Caco-2 (cell line): ENCODE data around the gene SLC46A2. TPM values are rescaled to one million over a fixed set of nuclear protein-coding genes. Genes with fewer than 3 reads are reported as not detected.

Source experiments
- Bru-seq: library from RNA; stranded (reverse); fragments of 400-500 nt; gene quantifications from one replicate; lab custom pipeline; 2021; lab: Mats Ljungman, UMichigan
- BruChase-seq, 2 experiments: library from RNA; stranded (reverse); fragments of 400-500 nt; gene quantifications; one replicate each; lab custom pipeline; 2021; lab: Mats Ljungman, UMichigan
- BruUV-seq: library from RNA; stranded (reverse); fragments of 400-500 nt; replicated peaks from 2 replicates; lab custom pipeline; 2021; lab: Mats Ljungman, UMichigan
- CTCF ChIA-PET: fragments of 300-600 bp; sonication (Branson Sonifier 250); formaldehyde crosslinking; loops from one replicate; lab custom pipeline; 2022; ENCODE audit warnings: antibody characterized with exemption; lab: Charles Lee
- POLR2A ChIA-PET: fragments of 300-600 bp; sonication (Branson Sonifier 250); formaldehyde crosslinking; loops from one replicate; lab custom pipeline; 2022; ENCODE audit warnings: antibody characterized with exemption; lab: Charles Lee
- DNase-seq, 2 experiments: peaks; one replicate each; pipeline versions ENCODE4 v3.0.0 to v3.0.0-alpha.2; 2020 to 2022
- H3K27me3 ChIP-seq: replicated peaks from 2 replicates; pipeline ENCODE4 v1.6.0; 2011; ENCODE audit warnings: low read length; ENCODE audit not compliant: control insufficient read depth, insufficient read depth
- H3K36me3 ChIP-seq: 2 replicates; pipeline ENCODE4 v1.5.1; 2011; ENCODE audit warnings: low read length; ENCODE audit not compliant: control insufficient read depth, insufficient read depth
- H3K4me1 ChIP-seq: fragments of 250-450 bp; sonication (Bioruptor Pico); 2 replicates; pipeline ENCODE4 v1.5.1; 2020; ENCODE audit warnings: mild to moderate bottlenecking
- H3K4me3 ChIP-seq: 2 replicates; pipeline ENCODE4 v1.5.1; 2011; ENCODE audit warnings: low read depth, mild to moderate bottlenecking, control low read depth, low read length
- H3K9me3 ChIP-seq: fragments of 250-450 bp; sonication (Bioruptor Pico); 2 replicates; pipeline ENCODE4 v1.5.1; 2020; ENCODE audit warnings: mild to moderate bottlenecking, moderate library complexity
- H3K27ac Mint-ChIP-seq: one replicate; pipeline ENCODE4 v1.8.0; 2022; ENCODE audit warnings: mixed read lengths; ENCODE audit not compliant: unreplicated experiment
- H3K27me3 Mint-ChIP-seq: one replicate; pipeline ENCODE4 v1.8.0; 2022; ENCODE audit warnings: mixed read lengths; ENCODE audit not compliant: insufficient read depth, unreplicated experiment
- H3K36me3 Mint-ChIP-seq: one replicate; pipeline ENCODE4 v1.8.0; 2022; ENCODE audit warnings: mild to moderate bottlenecking, mixed read lengths; ENCODE audit not compliant: insufficient read depth, unreplicated experiment
- H3K4me1 Mint-ChIP-seq: one replicate; pipeline ENCODE4 v1.8.0; 2022; ENCODE audit warnings: low read depth, mixed read lengths; ENCODE audit not compliant: unreplicated experiment
- H3K4me3 Mint-ChIP-seq: one replicate; pipeline ENCODE4 v1.8.0; 2022; ENCODE audit warnings: mild to moderate bottlenecking, moderate library complexity, mixed read lengths; ENCODE audit not compliant: unreplicated experiment
- H3K9me3 Mint-ChIP-seq: one replicate; pipeline ENCODE4 v1.8.0; 2022; ENCODE audit warnings: mixed read lengths; ENCODE audit not compliant: unreplicated experiment
- CTCF ChIP-seq, 2 experiments: fragments of 200-600 bp in 1 of 2; IDR thresholded peaks; 1 replicate in 1 of 2; 2 replicates in 1 of 2; pipeline versions ENCODE4 v1.5.1 to v1.8.0; 2011 to 2022; ENCODE audit warnings: antibody characterized with exemption in 1 of 2, control low read depth in 1 of 2, inconsistent platforms in 1 of 2, low read depth in 1 of 2, low read length in 1 of 2, mild to moderate bottlenecking in 1 of 2, moderate library complexity in 1 of 2; ENCODE audit not compliant: insufficient read depth in 1 of 2, severe bottlenecking in 1 of 2, unreplicated experiment in 1 of 2
- intact Hi-C: fragments of 100-400 bp; cut with micrococcal nuclease; formaldehyde crosslinking; loops from one replicate; pipeline ENCODE4 v1.10.0; 2022; ENCODE audit not compliant: unreplicated experiment
- long read RNA-seq: library from polyadenylated mRNA; stranded (forward); transcript quantifications from one replicate; pipeline ENCODE4 v2.0.0, GENCODE V29; 2022
- total RNA-seq: library from RNA; stranded (reverse); gene quantifications from 2 replicates; pipeline ENCODE4 v1.2.3, GENCODE V29; 2022

SLC46A2 gene
- total RNA-seq (not detected in 2 replicates), Bru-seq, nascent RNA (percentile 6 among the genes with signal in this experiment), BruChase-seq, experiment 1, labeled RNA remaining after a 2-hour chase (not detected), BruChase-seq, experiment 2, labeled RNA remaining after a 6-hour chase (not detected)
- long read RNA-seq, result 0 reads

DNA sequence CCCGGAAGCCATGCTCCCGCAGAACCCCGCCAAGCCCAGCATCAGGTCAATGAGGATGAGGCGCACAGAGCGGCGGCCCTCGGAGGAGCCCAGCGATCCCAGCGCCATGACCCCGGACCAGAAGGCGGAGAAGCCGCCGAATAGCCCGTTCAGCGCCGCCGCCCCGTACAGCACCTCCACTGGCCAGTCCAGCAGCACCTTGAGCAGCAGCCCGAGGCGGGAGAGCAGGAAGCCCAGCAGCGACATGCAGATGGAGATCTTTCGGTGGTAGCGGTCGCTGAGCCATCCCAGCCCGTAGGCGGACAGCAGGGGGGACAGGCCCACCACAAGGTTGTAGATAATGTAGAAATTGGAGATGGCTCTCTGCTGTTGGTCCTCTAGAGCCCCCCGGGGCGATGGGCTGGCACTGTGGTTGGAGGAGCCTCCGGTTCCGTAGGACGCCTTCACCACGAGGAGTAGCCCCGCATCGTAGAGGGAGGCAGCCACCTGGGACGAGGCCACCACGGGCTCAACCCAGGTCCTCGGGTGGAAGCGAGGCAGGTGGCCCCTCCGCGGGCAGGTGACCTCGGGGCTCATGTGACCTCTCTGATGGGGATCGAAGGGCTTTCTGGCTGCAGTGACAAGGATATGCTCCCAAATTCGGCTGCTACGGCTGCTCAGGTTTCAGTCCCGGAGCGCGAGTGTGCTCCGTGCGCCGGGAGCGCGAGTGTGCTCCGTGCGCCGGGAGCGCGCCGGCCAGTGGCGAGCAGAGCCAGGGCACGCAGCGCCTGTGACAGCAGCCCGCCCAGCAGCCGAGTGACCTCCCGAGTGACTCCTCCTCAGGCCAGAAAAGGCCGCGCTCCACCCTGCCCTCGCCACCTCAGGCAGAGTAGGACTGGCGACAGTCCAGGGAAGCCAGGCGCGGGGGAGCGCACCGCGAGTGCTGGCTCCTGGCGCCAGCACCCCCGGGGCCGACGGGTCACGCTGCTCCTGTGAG lies at the start of gene SLC46A2:
Gene SLC46A2, minus strand, starts transcription at position 771 of the 976 bp plus-strand sequence. Its CDS starts 195 bp downstream, at position 576.
- no peaks in the 10 kb centered on the region for H3K27me3 Mint-ChIP-seq

GRCh38 chr9:112939418-112939817 lies 48.7 kb upstream of the SLC46A2 start:
- no peaks in the 10 kb centered on the region for H3K9me3 Mint-ChIP-seq
- H3K27ac Mint-ChIP-seq, result no peak overlapping the region
- no peak overlapping the region for H3K4me3 ChIP-seq
- ChIA-PET CTCF (interaction anchor here (0.6 kb wide), 1 partner anchor 304 kb away, joined by 3 read pairs; no protein-coding TSS in a partner anchor), POLR2A (no interaction called here)
- no peaks in the 10 kb centered on the region for H3K4me1 ChIP-seq
- no peaks in the 10 kb centered on the region for H3K36me3 ChIP-seq
- no peak for TF ChIP-seq CTCF (IDR thresholded peaks at IDR 0.05; ENCODE audit: insufficient read depth in 1 of 2, low read depth in 1 of 2, low read length in 1 of 2, severe bottlenecking in 1 of 2, unreplicated experiment in 1 of 2)
- H3K9me3 ChIP-seq, result no peaks in the 10 kb centered on the region
- intact Hi-C loops, result no loop called here
- BruUV-seq, result no TSS peak
- no peak for DNase-seq
- H3K4me1 Mint-ChIP-seq, result no peaks in the 10 kb centered on the region
- no peaks in the 10 kb centered on the region; the same call in 1 of the 2 replicates for H3K27me3 ChIP-seq
- H3K36me3 Mint-ChIP-seq, result no peaks in the 10 kb centered on the region
- no peak overlapping the region for H3K4me3 Mint-ChIP-seq
- H3K27me3 Mint-ChIP-seq, result peaks cover 9% of the 10 kb centered on the region

More for the DNA sequence above, at the start of gene SLC46A2:
- H3K4me3 Mint-ChIP-seq, result no peak within 1 kb of the TSS
- no peaks in the 10 kb centered on the region for H3K9me3 Mint-ChIP-seq
- TF ChIP-seq CTCF (IDR thresholded peaks at IDR 0.05; ENCODE audit: insufficient read depth in 1 of 2, low read depth in 1 of 2, low read length in 1 of 2, severe bottlenecking in 1 of 2, unreplicated experiment in 1 of 2), result no peak
- H3K4me1 Mint-ChIP-seq, result no peaks in the 10 kb centered on the region
- intact Hi-C loops, result no loop called here
- no peak for DNase-seq
- Histone ChIP-seq H3K27me3 (no peaks in the 10 kb centered on the region), H3K9me3 (no peaks in the 10 kb centered on the region), H3K4me3 (no peak within 1 kb of the TSS), H3K4me1 (no peaks in the 10 kb centered on the region), H3K36me3 (no peaks in the 10 kb centered on the region)
- no peaks in the 10 kb centered on the region for H3K36me3 Mint-ChIP-seq
- ChIA-PET CTCF (no interaction called here), POLR2A (no interaction called here)
- no TSS peak for BruUV-seq
- H3K27ac Mint-ChIP-seq, result no peak within 1 kb of the TSS

GRCh38 chr9:112933696-112934095 lies 43.0 kb upstream of the SLC46A2 start:
- TF ChIP-seq CTCF (IDR thresholded peaks at IDR 0.05; ENCODE audit: insufficient read depth in 1 of 2, low read depth in 1 of 2, low read length in 1 of 2, severe bottlenecking in 1 of 2, unreplicated experiment in 1 of 2), result no peak
- no TSS peak for BruUV-seq
- no peaks in the 10 kb centered on the region; the same call in 1 of the 2 replicates for H3K27me3 ChIP-seq
- ChIA-PET CTCF (no interaction called here), POLR2A (no interaction called here)
- H3K4me3 ChIP-seq, result no peak overlapping the region
- H3K9me3 ChIP-seq, result no peaks in the 10 kb centered on the region
- H3K36me3 ChIP-seq, result no peaks in the 10 kb centered on the region
- DNase-seq, result no peak
- intact Hi-C loops, result no loop called here
- Mint-ChIP-seq H3K36me3 (no peaks in the 10 kb centered on the region), H3K9me3 (no peaks in the 10 kb centered on the region), H3K27ac (no peak overlapping the region), H3K27me3 (peaks cover 20% of the 10 kb centered on the region), H3K4me3 (no peak overlapping the region), H3K4me1 (no peaks in the 10 kb centered on the region)
- H3K4me1 ChIP-seq, result no peaks in the 10 kb centered on the region
